H9 (cell line): ENCODE results near the gene ACOXL. TPM values are rescaled to one million over a fixed set of nuclear protein-coding genes. Genes with fewer than 3 reads are reported as not detected.

ENCODE experiments used
- DNase-seq: peaks from one replicate; pipeline ENCODE4 v3.0.0-alpha.2; 2017
- H2AFZ ChIP-seq: one replicate; pipeline ENCODE4 v1.6.1; 2013; ENCODE audit warnings: mild to moderate bottlenecking, low read length, control low read depth, moderate library complexity
- H2AK5ac ChIP-seq: 2 replicates; pipeline ENCODE4 v1.6.1; 2013; ENCODE audit warnings: low read length, control low read depth, mixed read lengths; ENCODE audit not compliant: insufficient read length
- H2BK120ac ChIP-seq: one replicate; pipeline ENCODE4 v1.6.1; 2013; ENCODE audit warnings: low read depth, mild to moderate bottlenecking, low read length, control low read depth, inconsistent platforms; ENCODE audit not compliant: poor library complexity, severe bottlenecking
- H2BK12ac ChIP-seq: 2 replicates; pipeline ENCODE4 v1.6.1; 2013; ENCODE audit warnings: low read length, control low read depth, mixed read lengths, low read depth; ENCODE audit not compliant: insufficient read length
- H2BK15ac ChIP-seq: 2 replicates; pipeline ENCODE4 v1.6.1; 2013; ENCODE audit warnings: low read depth, low read length, control low read depth
- H2BK20ac ChIP-seq: one replicate; pipeline ENCODE4 v1.6.1; 2013; ENCODE audit warnings: low read depth, mild to moderate bottlenecking, low read length, control low read depth, inconsistent platforms; ENCODE audit not compliant: poor library complexity, severe bottlenecking
- H2BK5ac ChIP-seq: 2 replicates; pipeline ENCODE4 v1.6.1; 2013; ENCODE audit warnings: low read length, control low read depth, mixed read lengths; ENCODE audit not compliant: insufficient read length
- H3K14ac ChIP-seq: 2 replicates; pipeline ENCODE4 v1.6.1; 2013; ENCODE audit warnings: low read length, control low read depth; ENCODE audit not compliant: insufficient read depth
- H3K18ac ChIP-seq: 2 replicates; pipeline ENCODE4 v1.6.1; 2013; ENCODE audit warnings: low read depth, mild to moderate bottlenecking, mixed read lengths, low read length, control low read depth; ENCODE audit not compliant: insufficient read length
- H3K23ac ChIP-seq: 2 replicates; pipeline ENCODE4 v1.6.1; 2013; ENCODE audit warnings: low read length, control low read depth, mixed read lengths, low read depth; ENCODE audit not compliant: insufficient read length
- H3K23me2 ChIP-seq: 2 replicates; pipeline ENCODE4 v1.6.1; 2013; ENCODE audit warnings: low read depth, mild to moderate bottlenecking, mixed read lengths, low read length, control low read depth; ENCODE audit not compliant: insufficient read length, poor library complexity, severe bottlenecking
- H3K27ac ChIP-seq: 2 replicates; pipeline ENCODE4 v1.5.1; 2013; ENCODE audit warnings: low read length, control low read depth, mixed read lengths, low read depth; ENCODE audit not compliant: insufficient read length
- H3K27me3 ChIP-seq: 2 replicates; pipeline ENCODE4 v1.6.1; 2013; ENCODE audit warnings: low read length, control low read depth, inconsistent platforms; ENCODE audit not compliant: insufficient read depth
- H3K4ac ChIP-seq: 2 replicates; pipeline ENCODE4 v1.6.1; 2013; ENCODE audit warnings: low read depth, mild to moderate bottlenecking, control low read depth, inconsistent platforms, low read length, moderate library complexity
- H3K4me1 ChIP-seq: 2 replicates; pipeline ENCODE4 v1.6.1; 2013; ENCODE audit warnings: low read length, control low read depth, inconsistent platforms; ENCODE audit not compliant: insufficient read depth
- H3K4me2 ChIP-seq: 2 replicates; pipeline ENCODE4 v1.6.1; 2013; ENCODE audit warnings: low read length, control low read depth, mixed read lengths; ENCODE audit not compliant: insufficient read length, insufficient read depth
- H3K56ac ChIP-seq: 2 replicates; pipeline ENCODE4 v1.6.1; 2013; ENCODE audit warnings: low read depth, mild to moderate bottlenecking, mixed read lengths, low read length, control low read depth; ENCODE audit not compliant: insufficient read length
- H3K79me1 ChIP-seq: 2 replicates; pipeline ENCODE4 v1.6.1; 2013; ENCODE audit warnings: low read depth, mild to moderate bottlenecking, moderate library complexity, low read length, control low read depth, inconsistent platforms; ENCODE audit not compliant: insufficient read depth, poor library complexity, severe bottlenecking
- H3K79me2 ChIP-seq: 2 replicates; pipeline ENCODE4 v1.6.1; 2013; ENCODE audit warnings: low read length, control low read depth, inconsistent platforms; ENCODE audit not compliant: insufficient read depth
- H3K9ac ChIP-seq: 2 replicates; pipeline ENCODE4 v1.6.1; 2013; ENCODE audit warnings: low read length, control low read depth, mixed read lengths; ENCODE audit not compliant: insufficient read length; ENCODE audit errors: extremely low read depth
- H3K9me3 ChIP-seq: one replicate; pipeline ENCODE4 v1.6.1; 2013; ENCODE audit warnings: low read depth, low read length, inconsistent platforms; ENCODE audit not compliant: control insufficient read depth
- H3T11ph ChIP-seq: one replicate; pipeline ENCODE4 v1.6.1; 2013; ENCODE audit warnings: mild to moderate bottlenecking, low read length, control low read depth, inconsistent platforms
- H4K20me1 ChIP-seq: one replicate; pipeline ENCODE4 v1.6.1; 2013; ENCODE audit not compliant: control insufficient read depth, insufficient read length, insufficient read depth
- H4K5ac ChIP-seq: 2 replicates; pipeline ENCODE4 v1.6.1; 2013; ENCODE audit warnings: low read depth, mild to moderate bottlenecking, mixed read lengths, low read length, control low read depth; ENCODE audit not compliant: insufficient read length
- H4K8ac ChIP-seq: replicated peaks from 2 replicates; pipeline ENCODE4 v1.6.1; 2013; ENCODE audit warnings: low read length, control low read depth, mixed read lengths, low read depth; ENCODE audit not compliant: insufficient read length
- H4K91ac ChIP-seq: 2 replicates; pipeline ENCODE4 v1.6.1; 2013; ENCODE audit warnings: low read depth, mild to moderate bottlenecking, moderate library complexity, mixed read lengths, low read length, control low read depth; ENCODE audit not compliant: insufficient read length
- H3K27ac Mint-ChIP-seq, 3 experiments: 2 replicates in 2 of 3; 3 replicates in 1 of 3; pipeline ENCODE4 v1.8.0; 2020 to 2021; ENCODE audit warnings: mixed read lengths in 3 of 3, mild to moderate bottlenecking in 1 of 3, moderate library complexity in 1 of 3
- H3K27me3 Mint-ChIP-seq: 2 replicates; pipeline ENCODE4 v1.8.0; 2021; ENCODE audit warnings: low read depth, mild to moderate bottlenecking, moderate library complexity, mixed read lengths
- H3K36me3 Mint-ChIP-seq, 3 experiments: 2 replicates in 2 of 3; 3 replicates in 1 of 3; pipeline ENCODE4 v1.8.0; 2020 to 2021; ENCODE audit warnings: low read depth in 3 of 3, mixed read lengths in 3 of 3; ENCODE audit not compliant: insufficient read depth in 1 of 3
- H3K4me1 Mint-ChIP-seq, 2 experiments: 2 replicates each; pipeline ENCODE4 v1.8.0; 2020; ENCODE audit warnings: mixed read lengths in 2 of 2
- H3K4me3 Mint-ChIP-seq, 2 experiments: 2 replicates in 1 of 2; 3 replicates in 1 of 2; pipeline ENCODE4 v1.8.0; 2020 to 2021; ENCODE audit warnings: mild to moderate bottlenecking in 2 of 2, mixed read lengths in 2 of 2, moderate library complexity in 1 of 2
- H3K9me3 Mint-ChIP-seq, 2 experiments: 2 replicates in 1 of 2; 3 replicates in 1 of 2; pipeline ENCODE4 v1.8.0; 2020; ENCODE audit warnings: mild to moderate bottlenecking in 2 of 2, mixed read lengths in 2 of 2, moderate library complexity in 1 of 2
- total RNA-seq: library from RNA; stranded (reverse); gene quantifications from 2 replicates; pipeline ENCODE4 v1.2.1, GENCODE V29; 2021
- TF ChIP-seq, protein P1 (sequence below): fragments of 200-600 bp; sonication (generic); conservative IDR thresholded peaks from 3 replicates; pipeline ENCODE4 v1.8.0; 2021; ENCODE audit warnings: antibody characterized with exemption, mild to moderate bottlenecking

ACOXL gene
- total RNA-seq, 1 experiment from 2014 or later, result 37.6 TPM

DNA sequence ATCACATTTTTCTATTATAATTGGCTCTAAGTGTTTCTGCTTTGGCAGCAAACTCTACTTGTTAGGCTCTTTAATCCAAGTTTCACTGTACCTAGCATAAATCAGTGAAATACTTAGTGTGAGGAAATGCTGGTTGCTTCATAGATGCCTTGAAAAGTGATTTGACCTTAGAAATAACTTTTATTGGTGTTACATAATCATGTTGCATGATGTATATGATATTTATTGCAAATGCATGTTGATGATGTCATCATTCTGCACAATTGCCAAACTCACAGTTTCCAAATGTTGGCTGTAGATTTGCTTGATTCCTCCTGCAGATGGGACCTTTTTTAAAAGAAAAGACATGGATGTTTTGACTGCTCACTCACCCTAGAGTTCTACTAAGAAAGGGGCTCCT lies 250.8 kb downstream of the ACOXL start:
- H3K9me3 ChIP-seq, result no peaks in the 10 kb centered on the region
- peaks cover 14 to 16% of the 10 kb centered on the region in 2 experiments for H3K4me1 Mint-ChIP-seq
- peaks cover 2% of the 10 kb centered on the region for H4K20me1 ChIP-seq
- H2BK20ac ChIP-seq, result no peak overlapping the region
- no peak overlapping the region for H3T11ph ChIP-seq
- no peaks in the 10 kb centered on the region; the same call in 1 of the 2 replicates for H3K27me3 Mint-ChIP-seq
- no peak overlapping the region for H3K23ac ChIP-seq
- H3K14ac ChIP-seq, result no peak overlapping the region
- no peak overlapping the region for H3K18ac ChIP-seq
- H2BK12ac ChIP-seq, result no peak overlapping the region
- no peak overlapping the region for H3K4me2 ChIP-seq
- H3K27ac Mint-ChIP-seq, result no peak overlapping the region
- no peak overlapping the region for H2AK5ac ChIP-seq
- H3K23me2 ChIP-seq, result no peaks in the 10 kb centered on the region
- H4K5ac ChIP-seq, result no peak overlapping the region
- H3K4me3 Mint-ChIP-seq, result no peak overlapping the region
- H4K8ac ChIP-seq, result no peak overlapping the region
- H2BK120ac ChIP-seq, result no peak overlapping the region
- no peak overlapping the region for H3K56ac ChIP-seq
- TF ChIP-seq, protein P1, sequence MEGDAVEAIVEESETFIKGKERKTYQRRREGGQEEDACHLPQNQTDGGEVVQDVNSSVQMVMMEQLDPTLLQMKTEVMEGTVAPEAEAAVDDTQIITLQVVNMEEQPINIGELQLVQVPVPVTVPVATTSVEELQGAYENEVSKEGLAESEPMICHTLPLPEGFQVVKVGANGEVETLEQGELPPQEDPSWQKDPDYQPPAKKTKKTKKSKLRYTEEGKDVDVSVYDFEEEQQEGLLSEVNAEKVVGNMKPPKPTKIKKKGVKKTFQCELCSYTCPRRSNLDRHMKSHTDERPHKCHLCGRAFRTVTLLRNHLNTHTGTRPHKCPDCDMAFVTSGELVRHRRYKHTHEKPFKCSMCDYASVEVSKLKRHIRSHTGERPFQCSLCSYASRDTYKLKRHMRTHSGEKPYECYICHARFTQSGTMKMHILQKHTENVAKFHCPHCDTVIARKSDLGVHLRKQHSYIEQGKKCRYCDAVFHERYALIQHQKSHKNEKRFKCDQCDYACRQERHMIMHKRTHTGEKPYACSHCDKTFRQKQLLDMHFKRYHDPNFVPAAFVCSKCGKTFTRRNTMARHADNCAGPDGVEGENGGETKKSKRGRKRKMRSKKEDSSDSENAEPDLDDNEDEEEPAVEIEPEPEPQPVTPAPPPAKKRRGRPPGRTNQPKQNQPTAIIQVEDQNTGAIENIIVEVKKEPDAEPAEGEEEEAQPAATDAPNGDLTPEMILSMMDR, result no peak
- no peak overlapping the region for H3K27ac ChIP-seq
- H4K91ac ChIP-seq, result no peak overlapping the region
- H2AFZ ChIP-seq, result no peak overlapping the region
- H3K79me2 ChIP-seq, result no peaks in the 10 kb centered on the region
- H3K4ac ChIP-seq, result no peak overlapping the region
- H3K4me1 ChIP-seq, result peaks cover 2% of the 10 kb centered on the region; the same call in 1 of the 2 replicates
- peaks cover 0 to 14% (median 3%) of the 10 kb centered on the region in 3 experiments; a peak in 4 of 7 replicates for H3K36me3 Mint-ChIP-seq
- H3K27me3 ChIP-seq, result no peaks in the 10 kb centered on the region
- no peak for DNase-seq
- H2BK5ac ChIP-seq, result no peak overlapping the region
- H3K9me3 Mint-ChIP-seq, result no peaks in the 10 kb centered on the region
- H3K9ac ChIP-seq, result no peak overlapping the region
- no peaks in the 10 kb centered on the region for H3K79me1 ChIP-seq
- no peak overlapping the region for H2BK15ac ChIP-seq
